Measurements from ENCODE around the gene SERPINA1. TPM values are rescaled to one million over a fixed set of nuclear protein-coding genes. Genes with fewer than 3 reads are reported as not detected.

Gene SERPINA1
- total RNA-seq, 1 experiment from 2014 or later: not detected

GRCh38 chr14:94384342-94384741, 4.1 kb downstream of the SERPINA1 start:
- peaks cover 13% of the 10 kb centered on the region for H3K27me3 Mint-ChIP-seq (ENCODE audit: low read depth)
- Histone ChIP-seq H2BK120ac (ENCODE audit: low read depth, low read length, poor library complexity, severe bottlenecking) (no peak overlapping the region), H2BK5ac (ENCODE audit: insufficient read length, low read length) (no peak overlapping the region), H3K4ac (ENCODE audit: low read depth, low read length) (no peak overlapping the region), H3K9me3 (ENCODE audit: control insufficient read depth, low read depth, low read length) (no peaks in the 10 kb centered on the region), H2AK5ac (ENCODE audit: insufficient read length, low read length) (no peak overlapping the region), H3K27ac (ENCODE audit: insufficient read length, low read depth, low read length) (no peak overlapping the region), H3K14ac (ENCODE audit: insufficient read depth, low read length) (no peak overlapping the region; the same call in 1 of the 2 replicates), H4K5ac (ENCODE audit: insufficient read length, low read depth, low read length) (no peak overlapping the region), H3K79me2 (ENCODE audit: insufficient read depth, low read length) (no peaks in the 10 kb centered on the region), H3K56ac (ENCODE audit: insufficient read length, low read depth, low read length) (no peak overlapping the region), H2AFZ (ENCODE audit: low read length) (no peak overlapping the region), H3K4me1 (ENCODE audit: insufficient read depth, low read length) (peaks cover 6% of the 10 kb centered on the region; the same call in 1 of the 2 replicates), H3K79me1 (ENCODE audit: insufficient read depth, low read depth, low read length, poor library complexity, severe bottlenecking) (no peaks in the 10 kb centered on the region), H2BK12ac (ENCODE audit: insufficient read length, low read depth, low read length) (no peak overlapping the region), H3K4me2 (ENCODE audit: insufficient read depth, insufficient read length, low read length) (no peak overlapping the region), H4K20me1 (ENCODE audit: control insufficient read depth, insufficient read depth, insufficient read length) (no peaks in the 10 kb centered on the region), H3K9ac (ENCODE audit: extremely low read depth, insufficient read length, low read length) (no peak overlapping the region), H3T11ph (ENCODE audit: low read length) (no peak overlapping the region), H4K8ac (replicated peaks; ENCODE audit: insufficient read length, low read depth, low read length) (no peak overlapping the region), H4K91ac (ENCODE audit: insufficient read length, low read depth, low read length) (no peak overlapping the region), H3K27me3 (ENCODE audit: insufficient read depth, low read length) (no peaks in the 10 kb centered on the region), H3K18ac (ENCODE audit: insufficient read length, low read depth, low read length) (no peak overlapping the region), H2BK15ac (ENCODE audit: low read depth, low read length) (no peak overlapping the region), H3K23ac (ENCODE audit: insufficient read length, low read depth, low read length) (no peak overlapping the region), H3K23me2 (ENCODE audit: insufficient read length, low read depth, low read length, poor library complexity, severe bottlenecking) (no peaks in the 10 kb centered on the region), H2BK20ac (ENCODE audit: low read depth, low read length, poor library complexity, severe bottlenecking) (no peak overlapping the region)
- peaks cover 38 to 49% of the 10 kb centered on the region in 2 experiments for H3K4me1 Mint-ChIP-seq
- no peak for TF ChIP-seq CTCF (conservative IDR thresholded peaks at IDR 0.05)
- no peaks in the 10 kb centered on the region for H3K9me3 Mint-ChIP-seq
- no peak overlapping the region for H3K27ac Mint-ChIP-seq
- no peak for DNase-seq
- no peaks in the 10 kb centered on the region for H3K36me3 Mint-ChIP-seq (ENCODE audit: insufficient read depth in 1 of 3, low read depth in 3 of 3)
- WGBS (ENCODE audit: extremely low coverage, insufficient read length, low lambda C conversion rate): no CpG with 5 or more reads among the region's 7 CpGs
- no peak overlapping the region for H3K4me3 Mint-ChIP-seq

All from H9 (cell line).